ENCODE measurements around the gene HGS.

The HGS gene

DNA sequence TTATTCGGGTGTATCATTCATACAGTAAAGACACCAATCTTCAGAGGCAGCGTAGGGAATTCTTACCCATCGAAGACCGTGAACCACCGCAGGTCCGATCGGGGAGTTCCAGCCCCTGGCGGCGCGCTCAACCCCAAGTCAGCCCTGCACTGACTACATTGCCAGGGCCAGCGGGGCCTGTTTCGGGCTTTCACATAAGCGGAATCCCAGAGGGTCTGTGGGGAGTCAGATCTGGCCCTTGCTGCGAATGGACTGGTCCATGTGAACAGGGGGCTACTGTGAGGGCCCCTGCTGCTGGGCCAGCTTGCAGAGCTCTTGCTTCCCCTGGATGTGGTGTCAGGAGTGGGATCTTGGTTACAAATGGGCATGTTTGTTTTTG, 35.1 kb upstream of the HGS start:
- no peak overlapping the region for H3K27ac Mint-ChIP-seq
- no peak for DNase-seq (ENCODE audit: low spot score in 2 of 2)
- no peaks in the 10 kb centered on the region for H3K36me3 Mint-ChIP-seq
- H3K4me1 Mint-ChIP-seq: peaks cover 10% of the 10 kb centered on the region
- no peak for ATAC-seq (ENCODE audit: low read depth)
- peaks cover 9% of the 10 kb centered on the region for H3K27me3 Mint-ChIP-seq
- H3K9me3 Mint-ChIP-seq: no peaks in the 10 kb centered on the region
- H3K4me3 Mint-ChIP-seq: no peak overlapping the region

DNA sequence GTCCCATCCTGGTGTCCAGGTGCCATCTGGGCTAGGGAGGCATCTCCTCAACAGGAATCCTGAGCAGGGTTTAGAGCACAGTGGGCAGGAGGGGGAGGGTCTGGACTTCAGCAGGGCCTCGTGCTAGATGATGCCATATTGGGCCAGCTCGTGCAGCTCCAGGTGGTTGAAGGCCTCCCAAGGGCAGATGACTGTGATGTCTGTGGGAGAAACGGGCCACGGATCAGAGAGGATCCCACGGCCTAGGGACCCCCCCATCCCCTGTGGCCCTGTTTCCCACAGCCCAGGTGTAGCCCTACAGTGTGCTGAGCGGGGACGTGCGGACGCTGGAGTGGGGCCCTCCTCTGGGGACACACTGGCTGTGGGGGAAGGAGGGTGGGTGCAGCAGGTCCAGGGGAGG, 32.9 kb upstream of the HGS start:
- Mint-ChIP-seq H3K27ac (no peak overlapping the region), H3K4me1 (peaks cover 10% of the 10 kb centered on the region), H3K4me3 (no peak overlapping the region), H3K9me3 (no peaks in the 10 kb centered on the region), H3K27me3 (peaks cover 7% of the 10 kb centered on the region), H3K36me3 (no peaks in the 10 kb centered on the region)
- no peak for DNase-seq (ENCODE audit: low spot score in 2 of 2)
- no peak for ATAC-seq (ENCODE audit: low read depth)

DNA sequence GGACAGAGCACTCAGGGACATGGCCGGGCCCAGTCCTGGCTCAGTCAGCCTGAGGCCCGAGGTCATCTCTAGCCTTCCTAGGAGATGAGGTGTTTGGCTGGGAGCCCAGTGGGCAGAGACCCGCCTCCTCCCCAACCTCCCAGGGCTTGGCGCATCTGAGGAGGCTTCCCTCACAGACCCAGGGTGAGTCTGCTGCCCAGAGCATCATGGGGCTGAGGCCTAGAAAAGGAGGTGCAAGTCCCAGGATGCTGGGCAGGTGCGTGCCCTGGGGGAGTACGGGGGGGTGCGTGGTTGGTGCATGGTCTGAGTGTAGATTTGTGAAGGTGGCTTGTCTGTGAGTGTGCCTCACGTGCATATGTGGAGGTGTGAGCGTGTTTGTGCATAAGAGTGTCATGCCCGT, 32.1 kb upstream of the HGS start:
- peaks cover 10% of the 10 kb centered on the region for H3K4me1 Mint-ChIP-seq
- H3K9me3 Mint-ChIP-seq: no peaks in the 10 kb centered on the region
- ATAC-seq (ENCODE audit: low read depth) (no peak), DNase-seq (ENCODE audit: low spot score in 2 of 2) (no peak)
- no peaks in the 10 kb centered on the region for H3K36me3 Mint-ChIP-seq
- no peak overlapping the region for H3K27ac Mint-ChIP-seq
- peak overlapping the region; percentile 59 for H3K4me3 Mint-ChIP-seq
- peaks cover 7% of the 10 kb centered on the region for H3K27me3 Mint-ChIP-seq

DNA sequence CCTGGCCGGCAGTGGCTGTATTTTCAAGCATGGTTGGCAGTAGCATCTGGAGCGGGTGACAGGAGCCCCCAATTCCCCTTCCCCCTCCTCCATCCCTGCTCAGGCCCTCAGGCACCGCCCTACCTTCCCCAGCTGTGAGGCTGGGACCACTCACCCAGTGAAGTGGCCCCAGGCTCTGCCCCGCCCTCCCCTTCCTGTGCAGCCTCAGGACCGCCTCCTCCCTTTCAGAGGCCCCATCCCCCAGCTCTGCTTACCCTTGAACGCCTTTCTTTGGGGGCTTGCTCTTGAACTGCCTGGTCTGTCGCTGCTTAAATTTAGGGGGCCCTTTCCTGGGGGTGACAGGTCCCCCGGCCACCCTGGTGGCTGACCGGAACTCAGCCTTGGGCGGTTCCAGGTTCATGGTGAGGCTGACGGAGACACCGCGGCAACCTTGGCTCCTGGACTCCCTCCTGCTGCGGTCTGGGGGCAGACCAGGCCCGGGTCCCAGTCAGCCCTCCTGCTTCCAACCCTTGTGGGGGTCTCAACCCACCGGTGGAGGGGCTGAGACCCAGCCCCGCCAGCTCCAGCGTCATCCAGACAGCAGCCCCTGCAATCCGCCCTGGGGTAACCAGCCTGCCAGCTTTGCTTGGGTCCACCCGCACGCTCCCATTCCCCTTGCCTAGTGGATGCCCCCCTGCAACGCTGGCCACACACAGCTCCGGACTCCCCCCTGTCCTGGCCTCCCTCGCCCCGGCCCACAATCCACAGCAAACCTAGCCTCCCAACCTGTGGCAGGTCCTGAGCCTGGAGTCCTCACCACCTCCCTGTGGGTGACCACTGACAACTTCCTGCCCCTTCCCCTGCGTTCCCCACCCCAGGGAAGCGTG, 30.7 kb upstream of the HGS start:
- ATAC-seq (ENCODE audit: low read depth) (peak; percentile 72), DNase-seq (ENCODE audit: low spot score in 2 of 2) (peak in 1 of 2 donors; percentile 25)
- H3K36me3 Mint-ChIP-seq: no peaks in the 10 kb centered on the region
- peak overlapping the region; percentile 85 for H3K4me3 Mint-ChIP-seq
- H3K9me3 Mint-ChIP-seq: no peaks in the 10 kb centered on the region
- peaks cover 7% of the 10 kb centered on the region for H3K27me3 Mint-ChIP-seq
- H3K4me1 Mint-ChIP-seq: peaks cover 8% of the 10 kb centered on the region
- peak overlapping the region; percentile 67 for H3K27ac Mint-ChIP-seq

DNA sequence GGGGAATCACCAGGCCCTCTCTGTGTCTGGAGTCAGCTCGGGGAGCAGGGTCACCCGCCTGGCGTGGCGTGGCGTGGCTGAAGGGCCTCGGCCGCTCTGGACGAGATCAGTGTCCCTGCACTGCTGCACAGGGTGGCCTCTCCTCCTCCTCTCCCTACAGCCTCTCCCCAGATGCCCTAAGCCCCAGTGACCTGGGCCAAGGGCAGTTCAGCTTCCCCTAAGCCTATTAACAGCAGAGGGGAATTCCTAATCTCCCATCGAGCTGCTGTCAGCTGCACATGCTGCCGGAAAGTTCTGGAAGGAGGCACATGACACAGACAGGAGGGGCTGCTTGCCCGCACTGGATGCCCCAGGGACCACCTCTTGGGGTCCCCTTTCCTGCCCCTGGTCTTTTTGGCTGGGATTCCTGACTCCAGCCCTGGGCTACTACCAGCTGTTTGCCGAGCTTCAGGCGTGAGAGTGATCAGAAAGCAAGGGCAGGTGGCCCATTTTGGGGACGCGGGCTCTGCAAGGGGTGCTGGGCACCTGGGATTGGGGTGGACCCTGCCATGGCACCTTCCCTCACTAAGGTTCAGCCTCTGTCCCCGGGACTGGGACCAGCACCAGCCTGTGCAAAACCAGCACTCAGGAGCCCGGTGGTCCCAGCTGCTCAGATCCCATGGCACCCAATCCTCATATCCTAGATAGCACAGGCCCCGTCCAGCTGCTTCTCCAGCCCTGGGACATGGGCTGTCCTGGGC, 28.3 kb upstream of the HGS start:
- Mint-ChIP-seq H3K4me1 (peaks cover 8% of the 10 kb centered on the region), H3K36me3 (no peaks in the 10 kb centered on the region), H3K9me3 (no peaks in the 10 kb centered on the region), H3K27me3 (peaks cover 7% of the 10 kb centered on the region), H3K27ac (no peak overlapping the region), H3K4me3 (no peak overlapping the region)
- no peak for ATAC-seq (ENCODE audit: low read depth)
- no peak for DNase-seq (ENCODE audit: low spot score in 2 of 2)

DNA sequence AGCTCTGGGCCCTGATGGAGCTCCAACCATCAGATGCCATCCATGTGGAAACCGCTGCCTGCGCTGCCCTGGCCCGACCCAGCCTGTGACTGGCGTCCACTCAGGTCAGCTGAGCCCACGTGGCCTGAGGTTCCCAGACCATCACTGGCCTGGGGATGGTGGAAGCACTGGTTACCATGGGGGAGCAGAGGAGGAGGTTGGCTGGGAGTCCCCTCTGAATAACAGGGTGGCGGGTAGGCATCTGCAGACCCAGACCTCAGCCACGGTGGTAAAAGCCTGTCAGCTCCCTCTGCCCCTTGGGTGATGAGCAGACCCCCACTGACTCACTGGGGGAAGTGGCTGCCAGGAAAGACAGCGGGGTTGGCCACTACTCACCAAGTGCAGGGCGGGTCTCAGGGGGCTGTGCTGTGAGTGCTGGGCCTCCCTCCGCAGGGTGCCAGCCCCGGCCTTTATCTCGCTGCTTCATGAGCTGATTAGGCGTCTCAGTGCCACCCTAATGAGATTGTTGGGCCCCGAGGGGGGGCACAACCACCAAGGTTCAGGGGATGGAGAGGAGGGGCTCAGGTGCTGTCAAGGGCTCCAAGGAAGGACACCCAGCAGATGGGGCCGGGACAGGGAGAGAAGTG, 27.6 kb upstream of the HGS start, which contains the start of gene PDE6G:
TSS of gene PDE6G (minus strand) at position 425 of the 626 bp plus-strand sequence. CDS start 3,237 bp downstream, outside the sequence.
- H3K4me3 Mint-ChIP-seq: no peak within 1 kb of the TSS
- peaks cover 7% of the 10 kb centered on the region for H3K27me3 Mint-ChIP-seq
- ATAC-seq (ENCODE audit: low read depth) (no peak), DNase-seq (ENCODE audit: low spot score in 2 of 2) (no peak)
- H3K36me3 Mint-ChIP-seq: no peaks in the 10 kb centered on the region
- no peaks in the 10 kb centered on the region for H3K9me3 Mint-ChIP-seq
- peaks cover 8% of the 10 kb centered on the region for H3K4me1 Mint-ChIP-seq
- no peak within 1 kb of the TSS for H3K27ac Mint-ChIP-seq

DNA sequence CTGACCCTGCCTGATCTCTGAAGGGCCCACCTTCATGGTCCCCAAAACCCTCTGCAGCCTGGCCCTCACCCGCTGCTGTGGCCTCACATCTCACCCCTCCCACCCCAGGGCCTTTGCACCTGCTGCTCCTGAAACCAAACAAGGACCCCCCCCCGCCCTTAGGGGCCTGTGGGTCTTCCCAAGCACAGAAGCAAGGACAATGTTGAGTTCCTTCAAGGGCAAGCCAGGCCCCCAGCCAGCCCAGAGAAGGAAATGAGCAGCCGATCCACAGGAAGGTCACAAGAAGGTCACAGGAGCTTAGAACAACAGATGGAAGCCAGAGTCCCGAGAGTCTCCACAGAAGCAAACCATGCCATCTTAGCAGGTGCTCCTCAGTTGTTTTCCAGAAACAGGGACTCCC, 27.0 kb upstream of the HGS start:
- Mint-ChIP-seq H3K36me3 (no peaks in the 10 kb centered on the region), H3K4me3 (no peak overlapping the region), H3K4me1 (peaks cover 7% of the 10 kb centered on the region), H3K27ac (no peak overlapping the region), H3K27me3 (peaks cover 5% of the 10 kb centered on the region), H3K9me3 (no peaks in the 10 kb centered on the region)
- no peak for DNase-seq (ENCODE audit: low spot score in 2 of 2)
- ATAC-seq (ENCODE audit: low read depth): no peak

DNA sequence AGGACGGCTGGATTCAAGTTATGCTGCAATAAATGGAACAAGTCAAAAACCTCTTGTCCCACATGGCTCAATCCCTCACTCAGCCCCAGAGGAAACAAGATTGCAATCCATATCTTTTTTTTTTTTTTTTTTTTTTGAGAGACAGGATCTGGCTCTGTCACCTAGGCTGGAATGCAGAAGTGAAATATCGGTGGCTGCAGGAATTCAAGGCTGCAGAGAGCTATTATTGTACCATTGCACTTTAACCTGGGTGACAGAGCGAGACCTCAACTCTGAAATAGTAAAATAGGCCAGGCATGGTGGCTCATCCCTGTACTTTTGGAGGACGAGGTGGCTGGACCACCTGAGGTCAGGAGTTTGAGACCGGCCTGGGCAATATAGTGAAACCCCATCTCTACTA, 24.8 kb upstream of the HGS start:
- no peak overlapping the region for H3K27ac Mint-ChIP-seq
- no peaks in the 10 kb centered on the region for H3K4me1 Mint-ChIP-seq
- ATAC-seq (ENCODE audit: low read depth): no peak
- no peaks in the 10 kb centered on the region for H3K27me3 Mint-ChIP-seq
- DNase-seq (ENCODE audit: low spot score in 2 of 2): no peak
- H3K36me3 Mint-ChIP-seq: no peaks in the 10 kb centered on the region
- no peak overlapping the region for H3K4me3 Mint-ChIP-seq
- no peaks in the 10 kb centered on the region for H3K9me3 Mint-ChIP-seq

DNA sequence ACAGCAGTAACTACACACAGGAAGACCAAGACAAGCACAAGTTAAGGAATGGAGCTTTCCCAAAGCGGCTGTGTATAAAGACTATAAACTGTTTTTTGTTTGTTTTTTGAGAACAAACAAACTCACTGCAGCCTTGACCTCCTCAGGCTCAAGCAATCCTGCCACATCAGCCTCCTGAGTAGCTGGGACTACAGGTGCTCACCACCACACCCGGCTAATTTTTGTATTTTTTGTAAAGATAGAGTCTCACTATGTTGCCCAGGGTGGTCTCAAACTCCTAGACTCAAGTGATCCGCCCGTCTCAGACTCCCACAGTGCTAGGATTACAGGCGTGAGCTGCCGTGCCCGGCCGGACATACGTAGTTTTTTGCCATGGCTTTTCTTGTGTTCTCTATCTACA, 23.4 kb upstream of the HGS start:
- no peaks in the 10 kb centered on the region for H3K4me1 Mint-ChIP-seq
- no peak overlapping the region for H3K27ac Mint-ChIP-seq
- DNase-seq (ENCODE audit: low spot score in 2 of 2) (no peak), ATAC-seq (ENCODE audit: low read depth) (no peak)
- H3K9me3 Mint-ChIP-seq: no peaks in the 10 kb centered on the region
- H3K4me3 Mint-ChIP-seq: no peak overlapping the region
- H3K27me3 Mint-ChIP-seq: no peaks in the 10 kb centered on the region
- H3K36me3 Mint-ChIP-seq: no peaks in the 10 kb centered on the region

DNA sequence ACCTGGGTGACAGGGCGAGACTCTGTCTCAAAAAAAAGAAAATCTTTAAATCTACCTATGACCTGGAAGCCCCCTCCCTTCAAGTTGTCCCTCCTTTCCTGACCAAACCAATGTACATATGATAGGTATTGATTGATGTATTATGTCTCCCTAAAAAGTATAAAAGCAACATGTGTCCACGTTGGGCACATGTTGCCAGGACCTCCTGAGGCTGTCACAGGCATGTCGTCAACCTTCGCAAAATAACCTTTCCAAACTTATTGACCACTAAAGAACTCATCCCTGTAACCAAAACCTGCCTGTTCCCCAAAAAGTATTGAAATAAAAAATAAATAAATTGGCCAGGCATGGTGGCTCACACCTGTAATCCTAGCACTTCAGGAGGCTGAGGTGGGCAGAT, 21.8 kb upstream of the HGS start:
- no peak overlapping the region for H3K4me3 Mint-ChIP-seq
- peaks cover 7% of the 10 kb centered on the region for H3K4me1 Mint-ChIP-seq
- DNase-seq (ENCODE audit: low spot score in 2 of 2): no peak
- no peak overlapping the region for H3K27ac Mint-ChIP-seq
- no peaks in the 10 kb centered on the region for H3K27me3 Mint-ChIP-seq
- no peaks in the 10 kb centered on the region for H3K36me3 Mint-ChIP-seq
- no peaks in the 10 kb centered on the region for H3K9me3 Mint-ChIP-seq
- no peak for ATAC-seq (ENCODE audit: low read depth)

DNA sequence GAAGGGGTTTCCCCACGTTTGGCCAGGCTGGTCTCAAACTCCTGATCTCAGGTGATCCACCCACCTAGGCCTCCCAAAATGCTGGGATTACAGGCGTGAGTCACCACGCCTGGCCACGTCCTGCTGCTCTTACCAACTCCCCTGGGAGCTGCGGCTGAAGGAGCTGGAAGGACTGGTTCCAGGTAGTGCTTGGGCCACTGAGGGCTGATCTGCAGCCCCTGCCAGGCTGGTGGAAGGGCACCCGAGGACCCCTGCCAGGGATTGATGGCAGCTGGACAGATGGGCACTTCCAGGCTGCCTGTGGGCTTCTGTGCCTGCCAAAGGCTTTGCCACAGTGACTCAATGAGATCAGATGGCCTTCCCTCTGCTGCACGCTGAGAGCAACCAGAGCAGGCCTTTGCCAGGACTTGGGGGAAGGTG, 19.8 kb upstream of the HGS start:
- Mint-ChIP-seq H3K4me3 (no peak overlapping the region), H3K9me3 (no peaks in the 10 kb centered on the region), H3K27ac (no peak overlapping the region), H3K4me1 (peaks cover 17% of the 10 kb centered on the region), H3K36me3 (no peaks in the 10 kb centered on the region), H3K27me3 (no peaks in the 10 kb centered on the region)
- no peak for DNase-seq (ENCODE audit: low spot score in 2 of 2)
- no peak for ATAC-seq (ENCODE audit: low read depth)

DNA sequence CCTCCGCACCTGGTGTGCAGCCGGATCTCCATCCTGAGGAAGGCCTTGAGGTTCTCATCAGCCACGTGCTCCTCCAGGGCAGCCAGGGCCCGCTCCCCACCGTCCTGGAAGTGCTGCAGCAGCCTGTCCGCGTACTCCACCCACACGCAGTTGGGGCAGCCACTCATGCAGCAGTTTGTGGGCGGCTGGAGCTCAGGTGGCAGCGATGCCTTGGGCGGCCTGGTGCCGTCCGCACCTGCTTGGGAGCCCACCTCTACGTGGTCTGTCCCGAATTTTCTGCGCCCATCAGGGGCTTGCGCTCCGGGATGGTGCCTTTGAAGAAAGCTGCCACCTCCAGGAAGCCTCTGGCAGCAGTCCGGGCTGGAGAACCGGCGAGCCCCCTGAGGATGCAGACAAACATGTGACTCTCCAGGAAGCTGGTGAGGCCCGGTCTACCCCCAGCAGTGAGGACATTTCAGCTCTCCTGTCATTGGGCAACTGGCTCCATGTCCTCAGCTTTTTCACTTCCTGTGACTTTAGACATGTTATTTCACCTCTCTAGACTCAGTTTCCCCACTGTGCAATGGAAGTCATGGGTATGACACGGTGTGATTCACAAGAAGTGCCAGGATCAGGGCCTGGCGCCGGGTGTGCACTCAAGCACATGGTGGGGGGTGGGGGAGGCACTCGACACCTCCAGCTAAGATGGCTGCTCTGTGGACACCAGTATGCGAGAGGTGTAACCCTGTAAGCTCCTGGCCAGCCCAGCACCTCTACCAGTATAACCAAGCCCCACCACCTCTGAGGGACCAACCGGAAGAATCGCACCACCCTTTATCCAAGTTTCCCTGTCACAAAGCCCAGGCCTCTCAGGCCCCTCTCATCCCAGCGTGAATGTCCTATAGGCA, 18.4 kb upstream of the HGS start:
- peaks cover 5% of the 10 kb centered on the region for H3K36me3 Mint-ChIP-seq
- H3K27me3 Mint-ChIP-seq: no peaks in the 10 kb centered on the region
- H3K4me3 Mint-ChIP-seq: peak overlapping the region; percentile 93
- peaks cover 17% of the 10 kb centered on the region for H3K4me1 Mint-ChIP-seq
- DNase-seq (ENCODE audit: low spot score in 2 of 2): no peak
- ATAC-seq (ENCODE audit: low read depth): peak; percentile 28
- H3K27ac Mint-ChIP-seq: peak overlapping the region; percentile 93
- no peaks in the 10 kb centered on the region for H3K9me3 Mint-ChIP-seq

DNA sequence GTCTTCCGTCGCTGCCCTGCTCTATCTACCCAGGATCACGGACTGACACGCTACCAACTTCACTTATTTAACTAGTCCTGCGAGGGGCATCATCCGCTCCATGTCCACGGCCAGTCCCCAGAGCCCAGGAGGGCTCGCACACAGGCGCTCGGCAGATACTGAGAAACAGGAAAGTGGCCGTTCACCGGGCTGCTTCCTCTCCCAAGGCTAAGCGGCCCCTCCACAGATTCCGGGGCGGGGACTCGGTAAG, 17.8 kb upstream of the HGS start:
- H3K27ac Mint-ChIP-seq: peak overlapping the region; percentile 93
- peaks cover 17% of the 10 kb centered on the region for H3K4me1 Mint-ChIP-seq
- H3K9me3 Mint-ChIP-seq: no peaks in the 10 kb centered on the region
- DNase-seq (ENCODE audit: low spot score in 2 of 2): peak in 1 of 2 donors; percentile 21
- no peak for ATAC-seq (ENCODE audit: low read depth)
- peaks cover 5% of the 10 kb centered on the region for H3K36me3 Mint-ChIP-seq
- H3K4me3 Mint-ChIP-seq: peak overlapping the region; percentile 93
- no peaks in the 10 kb centered on the region for H3K27me3 Mint-ChIP-seq
